OCI-LY1 (cell line): ENCODE data around the gene PCNT.

ENCODE experiments used
- EZH2 ChIP-seq: fragments of 200-600 bp; sonication (generic), shearing (Covaris generic); IDR thresholded peaks from 2 replicates; pipeline ENCODE4 v1.8.0; 2017; ENCODE audit warnings: borderline replicate concordance, mixed run types, mild to moderate bottlenecking, antibody characterized with exemption, low read length, moderate library complexity, mixed read lengths
- TF ChIP-seq, protein P1 (sequence below): fragments of 200-600 bp; sonication (generic), shearing (Covaris generic); IDR thresholded peaks from 2 replicates; pipeline ENCODE4 v1.5.1; 2017; ENCODE audit warnings: mild to moderate bottlenecking, antibody characterized with exemption, low read length, moderate library complexity, mixed read lengths

DNA sequence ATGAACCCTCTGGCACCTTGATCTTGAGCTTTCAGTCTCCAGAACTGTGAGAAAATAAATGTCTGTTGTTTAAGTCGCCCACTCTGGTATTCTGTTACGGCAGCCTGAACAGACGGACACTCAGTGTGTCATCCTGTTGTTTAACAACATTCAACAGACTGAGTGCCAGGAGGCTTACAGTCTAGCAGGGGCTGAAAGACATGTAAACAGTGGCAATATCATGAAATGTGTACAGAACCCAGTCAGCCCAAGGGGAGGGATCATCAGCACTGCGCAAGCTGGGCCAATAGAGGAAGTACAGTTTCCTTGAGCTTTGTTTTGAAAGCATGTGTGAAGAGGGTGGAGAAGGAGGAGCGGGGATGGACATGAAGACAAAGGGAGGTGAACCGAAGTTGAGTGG lies 148.3 kb downstream of the PCNT start:
- TF ChIP-seq, protein P1, sequence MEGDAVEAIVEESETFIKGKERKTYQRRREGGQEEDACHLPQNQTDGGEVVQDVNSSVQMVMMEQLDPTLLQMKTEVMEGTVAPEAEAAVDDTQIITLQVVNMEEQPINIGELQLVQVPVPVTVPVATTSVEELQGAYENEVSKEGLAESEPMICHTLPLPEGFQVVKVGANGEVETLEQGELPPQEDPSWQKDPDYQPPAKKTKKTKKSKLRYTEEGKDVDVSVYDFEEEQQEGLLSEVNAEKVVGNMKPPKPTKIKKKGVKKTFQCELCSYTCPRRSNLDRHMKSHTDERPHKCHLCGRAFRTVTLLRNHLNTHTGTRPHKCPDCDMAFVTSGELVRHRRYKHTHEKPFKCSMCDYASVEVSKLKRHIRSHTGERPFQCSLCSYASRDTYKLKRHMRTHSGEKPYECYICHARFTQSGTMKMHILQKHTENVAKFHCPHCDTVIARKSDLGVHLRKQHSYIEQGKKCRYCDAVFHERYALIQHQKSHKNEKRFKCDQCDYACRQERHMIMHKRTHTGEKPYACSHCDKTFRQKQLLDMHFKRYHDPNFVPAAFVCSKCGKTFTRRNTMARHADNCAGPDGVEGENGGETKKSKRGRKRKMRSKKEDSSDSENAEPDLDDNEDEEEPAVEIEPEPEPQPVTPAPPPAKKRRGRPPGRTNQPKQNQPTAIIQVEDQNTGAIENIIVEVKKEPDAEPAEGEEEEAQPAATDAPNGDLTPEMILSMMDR: no peak
- TF ChIP-seq EZH2: no peak
